Naive B cell (primary cell): ENCODE data around the gene SRPK1. TPM values are rescaled to one million over a fixed set of nuclear protein-coding genes. Genes with fewer than 3 reads are reported as not detected.

Experiments used
- ATAC-seq, 2 donors: fragments of 150-1000 bp; cut with Tn5 transposase; 2 replicates each; pipeline ENCODE4 v1.10.0; 2021; ENCODE audit warnings: low read depth in 2 of 2, mild to moderate bottlenecking in 2 of 2, moderate library complexity in 2 of 2
- DNase-seq: peaks from one replicate; pipeline ENCODE4 v3.0.0; 2022
- H3K27ac Mint-ChIP-seq, 6 donors: one replicate each; pipeline ENCODE4 v1.8.0; 2020 to 2022; ENCODE audit warnings: mild to moderate bottlenecking in 6 of 6, mixed read lengths in 6 of 6, moderate library complexity in 5 of 6, inconsistent platforms in 2 of 6
- H3K27me3 Mint-ChIP-seq, 3 donors: one replicate each; pipeline ENCODE4 v1.8.0; 2021 to 2022; ENCODE audit warnings: mixed read lengths in 3 of 3, mild to moderate bottlenecking in 1 of 3
- H3K36me3 Mint-ChIP-seq, 2 donors: one replicate each; pipeline ENCODE4 v1.8.0; 2020 to 2022; ENCODE audit warnings: mixed read lengths in 2 of 2, inconsistent platforms in 1 of 2, mild to moderate bottlenecking in 1 of 2
- H3K4me1 Mint-ChIP-seq, 3 donors: one replicate each; pipeline ENCODE4 v1.8.0; 2020 to 2022; ENCODE audit warnings: mixed read lengths in 3 of 3, inconsistent platforms in 1 of 3, mild to moderate bottlenecking in 1 of 3, moderate library complexity in 1 of 3
- H3K4me3 Mint-ChIP-seq, 8 donors: one replicate each; pipeline ENCODE4 v1.8.0; 2020 to 2022; ENCODE audit warnings: mild to moderate bottlenecking in 8 of 8, mixed read lengths in 8 of 8, moderate library complexity in 8 of 8, inconsistent platforms in 2 of 8
- H3K9me3 Mint-ChIP-seq, 7 donors: one replicate each; pipeline ENCODE4 v1.8.0; 2020 to 2022; ENCODE audit warnings: mixed read lengths in 7 of 7, mild to moderate bottlenecking in 5 of 7, inconsistent platforms in 2 of 7, moderate library complexity in 1 of 7
- polyA plus RNA-seq, 6 donors: library from polyadenylated mRNA; unstranded; fragments of 300-500 nt; fragmentation: Illumina TruSeq; gene quantifications; one replicate each; pipeline ENCODE4 v1.2.3, GENCODE V29; 2021; ENCODE audit warnings: low read depth in 6 of 6

SRPK1 gene
- polyA plus RNA-seq, 6 donors from 2014 or later: 25.4 to 43.8 (median 37.3) TPM

DNA sequence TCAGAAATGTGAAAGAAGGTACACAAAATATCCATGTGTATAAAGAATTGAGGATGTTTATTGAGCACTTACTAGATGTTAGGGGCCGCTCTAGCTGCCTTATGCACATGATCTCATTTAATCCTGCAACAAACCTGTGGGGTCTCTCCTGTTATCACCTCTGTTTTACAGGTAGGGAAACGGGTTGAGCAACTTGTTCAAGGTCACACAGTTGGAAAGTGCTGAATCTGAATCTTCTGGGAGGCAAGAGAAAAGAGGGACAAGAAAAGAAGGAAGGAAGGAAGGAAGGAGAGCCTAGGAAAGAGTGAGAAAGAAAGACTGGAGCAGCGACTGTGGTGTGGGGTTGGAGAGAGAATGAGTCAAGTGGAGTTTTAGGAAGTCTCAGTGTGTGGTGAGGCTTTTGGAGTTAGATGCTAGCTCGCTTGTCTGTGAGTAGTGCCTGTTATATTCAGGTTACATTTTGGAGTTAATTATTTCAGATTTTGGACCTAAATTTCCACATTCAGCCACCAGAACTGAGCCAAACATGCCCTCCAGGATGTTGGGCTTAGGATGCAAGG is 132.4 kb downstream of the SRPK1 start:
- peak overlapping the region in 1 of 8 donors; percentile 1 for H3K4me3 Mint-ChIP-seq

DNA sequence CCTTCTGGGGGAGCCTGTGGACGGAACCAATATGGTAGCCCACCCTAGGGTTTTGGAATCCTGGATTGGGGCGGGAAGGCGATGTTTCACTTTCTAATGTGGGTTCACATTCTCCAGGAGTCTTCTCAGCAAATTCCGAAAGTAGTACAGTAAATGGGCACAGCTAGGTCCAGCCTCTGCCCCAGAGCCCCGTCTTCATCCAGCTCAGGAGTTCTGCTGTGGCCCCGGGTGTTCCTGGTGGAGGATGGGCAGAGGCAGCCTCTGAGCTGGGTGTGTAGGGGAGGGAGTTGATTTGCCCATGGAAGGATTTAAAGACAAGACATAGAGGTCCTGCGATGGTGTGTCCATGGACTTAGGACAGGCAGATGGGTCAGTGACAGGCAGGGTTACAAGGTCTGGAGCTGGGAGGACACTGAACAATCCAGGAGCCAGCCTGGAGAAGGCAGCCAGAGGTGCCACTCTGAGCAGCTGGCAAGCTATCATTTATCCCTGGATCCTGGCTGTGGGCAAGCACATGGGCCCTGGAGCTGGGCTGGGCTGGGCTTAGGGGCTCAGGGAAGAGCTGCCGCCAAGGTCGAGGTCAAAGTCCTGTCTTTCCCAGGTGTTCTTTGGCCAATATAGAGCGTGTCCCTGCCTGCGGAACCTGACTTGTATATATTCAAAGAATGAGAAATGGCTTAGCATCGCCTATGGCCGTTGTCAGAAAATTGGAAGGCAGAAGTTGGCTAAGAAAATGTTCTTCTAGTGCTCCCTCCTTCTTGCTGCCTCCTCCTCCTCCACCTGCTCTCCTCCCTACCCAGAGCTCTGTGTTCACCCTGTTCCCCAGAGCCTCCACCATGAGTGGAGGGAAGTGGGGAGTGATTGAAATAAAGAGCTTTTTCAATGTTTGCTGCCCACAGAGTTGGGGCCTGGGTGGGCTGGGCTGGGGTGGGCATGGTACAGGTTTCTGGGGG is 133.4 kb downstream of the SRPK1 start:
- DNase-seq (no peak), ATAC-seq (no peak)
- no peaks in the 10 kb centered on the region for H3K36me3 Mint-ChIP-seq
- peaks cover 39 to 59% (median 45%) of the 10 kb centered on the region in 3 donors for H3K27me3 Mint-ChIP-seq
- H3K4me3 Mint-ChIP-seq: no peak overlapping the region
- no peaks in the 10 kb centered on the region for H3K9me3 Mint-ChIP-seq
- H3K4me1 Mint-ChIP-seq: no peaks in the 10 kb centered on the region
- no peak overlapping the region for H3K27ac Mint-ChIP-seq

More for the DNA sequence above, 132.4 kb downstream of the SRPK1 start:
- H3K27ac Mint-ChIP-seq: peak overlapping the region in 1 of 6 donors; percentile 4
- no peaks in the 10 kb centered on the region for H3K4me1 Mint-ChIP-seq
- peaks cover 38 to 66% (median 47%) of the 10 kb centered on the region in 3 donors for H3K27me3 Mint-ChIP-seq
- DNase-seq: no peak
- ATAC-seq: no peak
- no peaks in the 10 kb centered on the region for H3K9me3 Mint-ChIP-seq
- no peaks in the 10 kb centered on the region for H3K36me3 Mint-ChIP-seq

DNA sequence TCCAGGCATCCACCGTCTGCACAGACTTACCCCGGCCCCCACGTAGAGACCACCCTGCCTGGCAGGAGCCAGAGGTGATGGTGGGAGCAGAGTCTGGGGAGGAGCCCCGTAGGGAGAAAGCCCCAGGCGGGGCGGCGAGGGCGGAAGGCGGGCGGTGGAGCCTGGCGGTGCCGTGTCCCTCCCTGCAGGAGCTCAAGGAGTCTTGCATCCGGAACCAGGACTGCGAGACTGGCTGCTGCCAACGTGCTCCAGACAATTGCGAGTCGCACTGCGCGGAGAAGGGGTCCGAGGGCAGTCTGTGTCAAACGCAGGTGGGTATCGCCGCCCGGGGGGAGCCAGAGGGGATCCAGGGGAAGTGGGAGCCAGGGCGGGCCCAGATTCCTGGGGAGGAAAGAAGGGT is 134.1 kb downstream of the SRPK1 start:
- Mint-ChIP-seq H3K27ac (no peak overlapping the region), H3K27me3 (peaks cover 45 to 64% (median 46%) of the 10 kb centered on the region in 3 donors)

DNA sequence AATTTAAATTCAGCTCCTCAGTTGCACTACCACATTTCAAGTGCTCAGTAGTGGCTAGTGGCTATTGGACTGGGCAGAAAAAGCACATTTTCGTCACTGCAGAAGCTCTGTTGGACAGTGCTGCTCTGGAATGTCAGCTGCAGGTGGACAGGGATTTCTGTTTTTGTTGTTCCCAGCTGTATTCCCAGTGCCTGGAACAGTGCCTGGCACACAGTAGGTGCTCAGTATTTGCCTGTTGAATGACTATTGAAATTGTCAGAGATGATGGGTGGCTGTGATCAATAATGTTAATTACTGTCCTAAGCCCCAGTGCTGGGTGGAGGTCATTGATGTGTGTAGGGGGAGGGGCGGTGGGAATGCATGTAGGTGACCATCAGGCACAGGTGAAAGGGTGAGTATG is 134.6 kb downstream of the SRPK1 start:
- Mint-ChIP-seq H3K4me1 (no peaks in the 10 kb centered on the region), H3K27ac (no peak overlapping the region), H3K36me3 (no peaks in the 10 kb centered on the region), H3K9me3 (no peaks in the 10 kb centered on the region), H3K4me3 (no peak overlapping the region), H3K27me3 (peaks cover 48 to 68% (median 52%) of the 10 kb centered on the region in 3 donors)
- ATAC-seq: no peak
- DNase-seq: no peak

More for the DNA sequence above, 134.1 kb downstream of the SRPK1 start:
- H3K36me3 Mint-ChIP-seq: no peaks in the 10 kb centered on the region
- DNase-seq (no peak), ATAC-seq (no peak)
- H3K4me3 Mint-ChIP-seq: peak overlapping the region in 1 of 8 donors; percentile 53
- no peaks in the 10 kb centered on the region for H3K9me3 Mint-ChIP-seq
- no peaks in the 10 kb centered on the region for H3K4me1 Mint-ChIP-seq

DNA sequence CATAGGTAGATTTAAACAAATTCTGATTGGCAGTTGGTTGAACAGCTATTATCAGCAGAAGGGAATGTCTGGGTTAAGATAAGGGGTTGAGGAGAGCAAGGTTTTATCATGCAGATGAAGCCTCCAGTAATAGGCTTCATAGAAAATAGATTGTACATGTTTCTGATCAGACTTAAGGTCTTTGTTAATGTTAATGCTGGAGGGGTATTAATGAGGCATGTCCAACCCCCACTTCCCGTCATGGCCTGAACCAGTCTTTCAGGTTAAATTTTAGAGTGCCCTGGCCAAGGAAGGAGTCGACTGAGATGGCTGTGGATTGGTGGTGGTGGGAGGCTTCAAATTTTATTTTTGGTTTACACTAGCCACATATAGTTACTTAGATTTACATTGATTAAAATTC is 136.7 kb downstream of the SRPK1 start:
- no peaks in the 10 kb centered on the region for H3K4me1 Mint-ChIP-seq
- H3K27ac Mint-ChIP-seq: no peak overlapping the region
- peaks cover 42 to 71% (median 56%) of the 10 kb centered on the region in 3 donors for H3K27me3 Mint-ChIP-seq
- DNase-seq (no peak), ATAC-seq (no peak)
- no peaks in the 10 kb centered on the region for H3K36me3 Mint-ChIP-seq
- H3K9me3 Mint-ChIP-seq: no peaks in the 10 kb centered on the region
- H3K4me3 Mint-ChIP-seq: no peak overlapping the region

Other genes with a start within 250 kb of the SRPK1 start
- 10 to 100 TPM in 3 of 6 donors, 1 to 10 TPM in 3; 6.7 to 80.8 (median 15.1) TPM for gene FKBP5, start 232.2 kb downstream of the SRPK1 start, polyA plus RNA-seq
- gene ARMC12, start 184.1 kb downstream of the SRPK1 start, polyA plus RNA-seq: 1 to 10 TPM in 1 of 6 donors, under 1 TPM in 3, not detected in 2; 0.30 to 2.2 (median 0.77) TPM
- not detected for gene CLPSL2, start 144.5 kb downstream of the SRPK1 start, polyA plus RNA-seq
- not detected for gene CLPSL1, start 140.1 kb downstream of the SRPK1 start, polyA plus RNA-seq
- not detected for gene CLPS, start 123.8 kb downstream of the SRPK1 start, polyA plus RNA-seq
- gene LHFPL5, start 115.7 kb downstream of the SRPK1 start, polyA plus RNA-seq: not detected
- not detected for gene SLC26A8, start 103.5 kb upstream of the SRPK1 start, polyA plus RNA-seq
- 10 to 100 TPM; 21.5 to 56.5 (median 46.4) TPM for gene MAPK14, start 106.7 kb upstream of the SRPK1 start, polyA plus RNA-seq
- 10 to 100 TPM; 23.5 to 76.5 (median 53.0) TPM for gene MAPK13, start 209.4 kb upstream of the SRPK1 start, polyA plus RNA-seq